ENCODE results near the gene CEP112. TPM values are rescaled to one million over a fixed set of nuclear protein-coding genes. Genes with fewer than 3 reads are reported as not detected.

The CEP112 gene
- total and polyA plus RNA-seq, 2 of the 8 experiments (the other 6 are each of a cell fraction or from before 2014, with no cell fraction given): 0.62 to 3.1 TPM

DNA sequence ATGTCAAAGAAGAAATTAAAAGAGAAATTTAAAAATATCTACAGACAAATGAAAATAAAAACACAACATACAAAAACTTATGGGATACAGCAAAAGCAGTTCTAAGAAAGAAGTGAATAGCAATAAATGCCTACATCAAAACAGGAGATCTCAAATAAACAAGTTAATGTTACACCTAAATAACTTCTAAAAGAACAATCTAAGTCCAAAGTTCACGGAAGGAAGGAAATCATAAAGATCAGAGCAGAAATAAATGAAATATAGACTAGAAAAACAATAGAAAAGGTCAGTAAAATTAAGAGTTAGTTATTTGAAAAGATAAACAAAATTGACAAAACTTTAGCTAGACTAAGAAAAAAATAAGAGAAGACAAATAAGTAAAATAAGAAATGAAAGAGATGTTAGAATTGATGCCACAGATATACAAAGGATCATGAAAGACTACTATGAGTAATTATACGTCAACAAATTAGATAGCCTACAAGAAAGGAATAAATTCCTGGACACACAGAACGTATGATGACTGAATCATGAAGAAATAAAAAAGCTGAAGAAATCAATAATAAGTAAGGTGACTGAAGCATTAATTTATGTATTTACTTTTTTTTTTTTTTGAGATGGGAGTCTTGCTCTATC lies 100.4 kb downstream of the CEP112 start (continued):
- TF ChIP-seq GABPA (IDR thresholded peaks at IDR 0.05; ENCODE audit: borderline replicate concordance, insufficient read depth, low read length): no peak
- TF ChIP-seq BCL11A (IDR thresholded peaks at IDR 0.05; ENCODE audit: low read depth in 2 of 2, low read length in 2 of 2): no peak
- TF ChIP-seq SP1 (IDR thresholded peaks at IDR 0.05; ENCODE audit: low read depth, low read length): no peak
- TF ChIP-seq POLR2A (IDR thresholded peaks at IDR 0.05; ENCODE audit: control extremely low read depth in 1 of 2, low read depth in 2 of 2, low read length in 2 of 2): no peak
- no peak for TF ChIP-seq USF2 (IDR thresholded peaks at IDR 0.05; ENCODE audit: low read length)
- no peak for TF ChIP-seq CBX8 (IDR thresholded peaks at IDR 0.05; ENCODE audit: borderline replicate concordance, low read depth, low read length)

Measured in H1 (cell line).